Measurements from ENCODE around the gene TSPAN31.
A peak's percentile ranks its signal among the peaks of the same experiment; 100 is the strongest.

The TSPAN31 gene

GRCh38 chr12:57754411-57755193 lies 9.8 kb downstream of the TSPAN31 start, which contains the start of gene MARCHF9:
Gene MARCHF9, plus strand, starts transcription at chr12:57755103. Its CDS starts 426 bp downstream, at chr12:57755529.
- peak; percentile 60 for DNase-seq

DNA sequence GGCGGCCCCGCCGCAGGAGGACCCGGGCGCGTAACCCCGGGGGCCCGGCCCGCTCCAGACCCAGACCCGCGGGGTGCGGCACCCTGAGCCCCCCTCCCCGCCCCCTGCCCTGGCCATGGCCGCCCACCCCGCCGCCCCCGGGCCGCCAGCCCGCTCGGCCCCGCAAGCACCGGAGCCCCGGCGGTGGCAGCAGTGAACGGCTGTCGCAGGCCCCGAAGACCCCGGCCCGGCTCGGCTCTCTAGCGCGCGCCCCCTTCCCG lies 10.3 kb downstream of the TSPAN31 start:
- no peak for DNase-seq

DNA sequence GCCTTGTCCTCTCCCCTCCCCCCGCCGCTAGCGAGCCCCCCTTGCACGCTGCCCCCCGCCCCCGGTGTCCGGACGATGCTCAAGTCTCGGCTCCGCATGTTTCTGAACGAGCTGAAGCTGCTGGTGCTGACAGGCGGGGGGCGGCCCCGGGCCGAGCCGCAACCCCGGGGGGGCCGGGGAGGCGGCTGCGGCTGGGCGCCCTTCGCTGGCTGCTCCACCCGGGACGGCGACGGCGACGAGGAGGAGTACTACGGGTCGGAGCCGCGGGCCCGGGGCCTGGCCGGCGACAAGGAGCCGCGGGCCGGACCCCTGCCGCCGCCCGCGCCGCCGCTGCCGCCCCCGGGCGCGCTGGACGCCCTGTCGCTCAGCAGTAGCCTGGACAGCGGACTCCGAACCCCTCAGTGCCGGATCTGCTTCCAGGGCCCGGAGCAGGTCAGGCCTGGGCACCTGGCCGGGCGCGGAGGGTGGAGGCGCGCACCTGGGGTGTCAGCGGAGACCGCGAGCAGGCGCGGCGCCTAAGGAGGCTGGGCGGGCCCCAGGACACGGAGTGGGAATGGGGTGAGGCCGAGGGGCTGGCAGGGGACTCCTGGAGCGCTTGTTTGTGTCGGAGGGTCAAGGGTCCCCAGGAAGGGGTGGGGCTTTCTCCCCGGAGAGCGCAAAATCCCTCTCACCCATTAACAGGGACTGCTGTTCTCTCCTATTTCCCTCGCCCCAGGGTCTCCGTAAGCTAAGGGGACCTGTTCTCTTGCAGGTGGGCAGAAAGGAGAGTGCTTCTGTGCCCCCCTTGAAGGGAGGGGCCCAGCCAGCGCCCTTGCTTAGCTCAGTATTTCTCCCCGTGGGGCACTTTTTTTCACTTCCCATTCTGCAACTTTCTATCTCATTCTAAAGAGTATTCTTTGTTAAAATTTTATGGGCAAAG lies 10.9 kb downstream of the TSPAN31 start:
- DNase-seq, result no peak

GRCh38 chr12:57756406-57757341 lies 11.8 kb downstream of the TSPAN31 start:
- DNase-seq, result peak; percentile 71

DNA sequence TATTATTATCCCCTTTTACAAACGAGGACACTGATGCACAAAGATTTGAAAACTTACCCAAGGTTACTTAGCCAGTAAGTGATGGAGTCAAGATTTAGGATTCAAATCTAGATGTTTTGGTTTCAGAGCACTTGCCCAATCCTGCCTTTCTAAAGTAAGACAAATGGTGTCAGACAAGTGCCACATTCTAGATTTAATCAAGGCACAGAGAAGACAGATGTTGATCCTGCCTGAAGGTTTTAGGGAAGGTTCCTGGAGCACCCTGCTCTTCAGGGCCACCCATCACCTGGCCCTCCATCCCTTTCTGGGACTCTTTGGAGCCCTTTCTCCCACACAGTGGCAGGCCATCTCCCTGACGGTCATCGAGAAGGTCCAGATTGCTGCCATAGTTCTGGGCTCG lies 12.9 kb downstream of the TSPAN31 start:
- no peak for DNase-seq

DNA sequence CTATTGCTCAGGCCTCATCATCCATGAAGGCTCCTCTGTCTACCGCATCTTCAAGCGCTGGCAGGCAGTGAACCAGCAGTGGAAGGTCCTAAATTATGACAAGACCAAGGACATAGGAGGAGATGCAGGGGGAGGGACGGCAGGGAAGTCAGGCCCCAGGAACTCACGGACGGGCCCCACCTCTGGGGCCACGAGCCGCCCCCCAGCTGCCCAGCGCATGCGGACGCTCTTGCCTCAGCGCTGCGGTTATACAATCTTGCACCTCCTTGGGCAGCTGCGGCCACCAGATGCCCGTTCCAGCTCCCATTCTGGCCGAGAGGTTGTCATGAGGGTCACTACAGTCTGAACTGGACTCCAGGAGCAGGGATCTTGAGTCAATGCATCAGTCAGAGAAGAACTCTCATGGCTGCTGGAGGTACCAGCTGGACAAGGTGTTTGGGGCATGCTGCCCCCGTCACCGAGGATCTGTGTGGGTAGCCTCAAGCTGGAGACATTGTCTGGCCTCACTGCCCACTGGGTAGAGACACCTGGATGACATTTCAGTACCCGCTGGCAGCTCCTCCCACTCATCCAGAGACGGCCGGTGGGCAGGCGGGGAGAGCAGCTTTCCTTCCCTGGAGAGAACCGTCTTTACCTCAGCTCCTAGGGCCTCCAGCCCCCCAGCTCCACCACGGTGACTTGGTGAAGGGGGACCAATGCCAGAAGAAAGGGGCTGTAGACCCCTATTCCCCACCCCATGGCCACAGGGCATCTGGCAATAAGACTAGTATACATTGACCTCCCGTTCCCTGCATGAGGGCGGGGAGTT lies 13.9 kb downstream of the TSPAN31 start:
- no peak for DNase-seq

GRCh38 chr12:57759360-57759980 lies 14.6 kb downstream of the TSPAN31 start:
- DNase-seq, result peak; percentile 60

- no peak for DNase-seq
Observed at GRCh38 chr12:57760347-57760982, 15.6 kb downstream of the TSPAN31 start.

GRCh38 chr12:57761391-57761998 lies 16.7 kb downstream of the TSPAN31 start:
- DNase-seq, result no peak

DNA sequence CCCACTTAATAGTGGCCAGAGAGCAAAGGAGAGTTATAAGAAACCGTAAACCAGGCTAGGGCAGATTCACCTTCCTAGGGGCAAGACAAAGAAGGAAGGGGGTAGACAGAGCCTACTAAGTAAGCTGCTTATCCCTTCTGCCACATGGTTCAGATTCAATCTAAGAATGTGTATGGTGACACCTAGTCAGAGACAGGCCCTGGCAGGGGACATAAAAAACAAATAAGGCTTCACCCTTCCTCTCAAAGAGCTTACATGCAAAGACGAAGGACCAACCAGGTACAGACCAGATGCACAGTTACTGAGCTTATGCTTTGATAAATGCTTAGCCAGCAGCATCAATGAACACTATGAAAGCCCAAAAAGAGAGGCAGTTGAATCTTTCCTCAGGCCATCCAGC lies 17.6 kb downstream of the TSPAN31 start:
- DNase-seq, result no peak

GRCh38 chr12:57763881-57764661 lies 19.2 kb downstream of the TSPAN31 start:
- no peak for DNase-seq

DNA sequence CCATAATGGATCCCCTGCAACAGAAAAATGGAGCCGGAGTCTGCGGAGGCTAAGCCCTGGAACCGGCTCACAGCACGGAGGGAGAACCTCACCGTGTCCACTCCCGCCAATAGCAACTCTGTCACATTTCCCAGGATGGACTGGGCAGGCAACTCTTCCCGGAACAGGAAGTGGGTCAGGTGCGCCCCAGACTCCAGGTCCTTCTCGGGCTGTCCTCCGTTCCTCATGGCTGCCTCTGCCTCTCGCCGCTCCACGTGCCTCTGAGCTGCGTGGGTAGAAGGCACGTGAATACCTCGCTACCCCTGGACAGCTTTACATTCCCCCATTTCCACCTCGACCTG lies 19.8 kb downstream of the TSPAN31 start:
- DNase-seq, result no peak

DNA sequence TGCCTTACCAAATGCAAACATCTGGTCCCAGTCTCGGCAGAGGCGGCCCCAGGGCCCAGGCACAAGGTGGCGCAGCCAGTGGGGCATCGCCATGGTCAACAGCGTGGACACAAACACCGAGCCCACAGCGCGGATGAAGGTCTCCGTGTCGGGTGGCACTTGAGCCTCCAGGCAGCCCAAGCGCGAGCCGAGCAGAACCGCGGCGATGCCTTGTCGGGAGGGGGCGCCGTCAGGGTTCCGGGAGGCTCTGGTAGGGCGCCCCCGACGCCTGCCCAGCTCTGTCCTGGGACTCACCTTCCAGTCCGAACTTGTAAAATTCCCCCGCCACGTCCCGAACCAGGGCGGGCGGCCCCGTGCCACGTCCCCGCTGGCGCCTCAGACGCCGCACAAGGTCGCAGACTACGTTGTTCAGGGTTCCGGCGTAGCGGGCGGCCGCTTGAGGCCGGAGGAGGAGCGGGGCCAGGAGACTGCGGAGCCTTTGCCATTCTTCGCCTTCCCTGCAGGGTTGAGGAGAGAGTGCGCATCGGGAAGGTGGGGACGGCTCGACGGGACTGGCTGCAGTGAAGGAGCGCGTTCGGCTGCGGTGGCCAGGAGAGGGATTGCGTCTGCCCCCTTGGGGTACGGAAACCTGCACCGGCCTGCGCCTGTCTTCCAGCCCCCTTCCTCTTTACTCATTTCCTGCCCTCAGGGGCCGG lies 20.3 kb downstream of the TSPAN31 start:
- peak; percentile 45 for DNase-seq

GRCh38 chr12:57765698-57766463 lies 21.0 kb downstream of the TSPAN31 start:
- no peak for DNase-seq

GRCh38 chr12:57766464-57767304 lies 21.8 kb downstream of the TSPAN31 start, which contains the start of gene CYP27B1:
Gene CYP27B1, minus strand, starts transcription at chr12:57767078. Its CDS starts 37 bp downstream, at chr12:57767041.
- peak; percentile 42 for DNase-seq

- no peak for DNase-seq
Observed at GRCh38 chr12:57767305-57767698, 22.5 kb downstream of the TSPAN31 start.

DNA sequence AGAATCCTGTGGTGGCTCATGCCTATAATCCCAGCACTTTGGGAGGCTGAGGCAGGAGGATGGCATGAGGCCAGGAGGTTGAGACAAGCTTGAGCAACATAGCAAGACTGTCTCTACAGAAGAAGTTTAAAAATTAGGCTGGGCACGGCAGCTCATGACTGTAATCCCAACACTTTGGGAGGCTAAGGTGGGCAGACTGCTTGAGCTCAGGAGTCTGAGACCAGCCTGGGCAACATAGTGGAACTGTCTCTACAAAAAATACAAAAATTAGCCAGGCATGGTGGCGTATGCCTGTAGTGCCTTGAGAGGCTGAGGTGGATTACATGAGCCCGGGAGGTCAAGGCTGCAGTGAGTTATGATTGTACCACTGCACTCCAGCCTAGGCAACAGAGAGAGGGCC lies 23.0 kb downstream of the TSPAN31 start:
- no peak for DNase-seq
